Bladder microvascular endothelial cell (primary cell): ENCODE data around the gene GLI1. TPM values are rescaled to one million over a fixed set of nuclear protein-coding genes. Genes with fewer than 3 reads are reported as not detected.

Source experiments
- total RNA-seq: library from RNA; depleted of rRNA; stranded (reverse); fragments of >200 nt; gene quantifications from 2 replicates; pipeline ENCODE4 v1.2.3, GENCODE V29; 2014

The GLI1 gene
- total RNA-seq, result not detected in 2 replicates

GRCh38 chr12:57459750-57460467, at the start of gene GLI1:
Gene GLI1 (plus strand): TSS chr12:57459785. CDS start chr12:57463692, 3,907 bp downstream.

DNA sequence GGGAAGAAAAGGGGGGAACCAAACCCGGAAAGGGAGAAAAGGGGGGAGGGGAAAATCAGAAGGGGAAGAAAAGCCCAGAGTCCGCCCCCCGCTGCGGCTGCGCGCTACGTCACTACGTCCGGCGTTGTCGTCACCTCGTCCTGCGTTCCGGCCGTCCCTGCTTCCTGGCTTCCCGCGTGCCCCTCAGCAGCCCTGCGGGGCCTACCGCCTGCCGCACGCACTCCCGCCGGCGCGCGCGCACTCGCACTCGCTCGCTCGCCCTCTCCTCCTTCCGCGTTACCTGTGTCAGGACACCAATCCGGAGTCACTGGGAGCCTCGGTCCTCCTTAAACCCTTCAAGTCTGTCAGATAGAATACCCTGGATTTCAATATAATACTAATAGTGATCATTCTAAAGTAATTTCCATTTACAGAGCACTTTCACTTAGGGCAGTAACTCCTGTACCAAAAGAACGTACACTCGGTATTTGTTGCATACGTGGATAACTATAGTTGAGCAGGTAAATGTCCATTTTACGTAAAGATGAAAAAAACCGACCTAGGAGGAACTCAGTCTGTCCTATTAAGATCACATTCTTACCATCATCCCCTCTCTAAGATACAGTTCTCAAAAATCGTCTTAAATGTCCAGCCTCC, 28.5 kb upstream of the GLI1 start, which contains the start of gene R3HDM2:
Gene R3HDM2, minus strand, starts transcription at position 113 of the 636 bp plus-strand sequence. CDS start 120,615 bp downstream, outside the sequence.

GRCh38 chr12:57434517-57435223, 24.9 kb upstream of the GLI1 start, which contains the start of gene INHBC:
Gene INHBC (plus strand): TSS chr12:57434784. CDS start chr12:57434887, 103 bp downstream.

DNA sequence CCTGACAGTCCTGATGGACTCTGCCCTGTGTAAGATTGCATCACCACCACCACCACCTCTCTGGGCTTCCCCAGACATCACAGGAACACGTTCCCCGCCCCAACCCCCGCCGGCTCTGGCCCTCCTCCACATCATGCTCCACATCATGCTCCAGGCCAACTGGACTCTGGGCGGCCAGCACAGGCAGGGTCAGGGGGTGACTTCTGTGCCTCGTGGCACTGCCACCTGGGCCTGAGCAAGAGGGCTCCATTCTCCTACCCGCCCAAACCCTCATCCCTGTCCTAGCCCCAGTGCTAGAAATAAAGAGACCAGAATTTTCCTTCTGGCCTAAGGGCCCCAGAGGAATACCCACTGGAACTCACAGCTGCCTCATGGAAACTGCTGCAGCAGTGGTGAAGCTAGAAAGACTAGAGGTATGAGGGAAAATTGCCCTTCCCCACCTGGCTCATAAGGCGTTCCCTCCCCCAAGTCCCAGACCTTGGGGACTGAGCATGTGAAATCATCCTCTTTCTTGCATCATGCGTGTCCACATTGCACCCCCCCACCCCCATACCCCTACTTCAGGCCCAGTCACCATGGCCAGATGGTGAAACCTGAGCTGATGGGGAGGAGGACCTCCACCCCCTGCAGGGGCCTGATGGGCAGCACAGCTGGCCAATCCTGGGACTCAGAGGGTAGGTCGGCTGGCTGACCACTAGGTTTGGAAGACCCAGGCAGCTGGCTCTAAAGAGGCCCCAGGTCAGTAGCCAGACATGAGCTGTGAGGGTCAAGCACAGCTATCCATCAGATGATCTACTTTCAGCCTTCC, 4.8 kb upstream of the GLI1 start, which contains the start of gene INHBE:
Gene INHBE, plus strand, starts transcription at position 742 of the 808 bp plus-strand sequence. CDS start 230 bp downstream, outside the sequence.

DNA sequence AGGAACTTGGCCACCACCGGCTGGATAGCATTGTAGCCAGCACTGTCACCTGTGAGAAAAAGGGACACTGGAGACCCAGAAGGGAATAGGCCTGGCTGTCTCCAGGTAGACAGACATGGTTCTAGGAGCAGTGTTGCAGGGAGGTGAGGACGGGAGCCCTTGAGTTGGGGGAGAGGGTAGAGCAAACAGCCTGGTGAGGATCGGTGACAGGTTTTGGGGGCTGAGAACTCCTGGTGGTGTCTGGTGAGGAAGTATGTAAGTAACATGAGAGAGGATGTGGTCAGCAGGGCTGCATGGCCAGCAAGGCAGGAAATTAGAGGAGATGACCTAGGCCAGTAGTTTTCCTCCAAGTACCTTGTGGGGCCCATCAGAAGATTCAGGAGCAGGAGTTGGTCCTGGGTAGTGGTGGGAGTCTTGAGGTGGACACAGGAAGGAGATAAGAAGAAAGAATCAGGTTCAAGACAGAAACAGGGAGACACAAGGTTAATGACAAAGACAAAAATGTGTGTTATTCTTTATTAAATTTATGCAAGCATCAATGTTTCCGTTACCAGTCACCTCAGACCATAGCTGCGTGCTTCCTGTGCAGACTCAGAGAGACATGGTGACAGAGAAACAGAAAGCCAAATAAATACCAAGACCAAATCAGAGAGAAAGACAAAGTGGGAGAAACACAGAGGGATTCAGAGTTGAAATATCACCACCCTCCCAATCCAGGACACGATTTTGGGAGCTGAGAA, 20.0 kb downstream of the GLI1 start, which contains the start of gene ARHGAP9:
Gene ARHGAP9, minus strand, starts transcription at position 491 of the 740 bp plus-strand sequence. Its CDS starts 460 bp downstream, at position 31.

DNA sequence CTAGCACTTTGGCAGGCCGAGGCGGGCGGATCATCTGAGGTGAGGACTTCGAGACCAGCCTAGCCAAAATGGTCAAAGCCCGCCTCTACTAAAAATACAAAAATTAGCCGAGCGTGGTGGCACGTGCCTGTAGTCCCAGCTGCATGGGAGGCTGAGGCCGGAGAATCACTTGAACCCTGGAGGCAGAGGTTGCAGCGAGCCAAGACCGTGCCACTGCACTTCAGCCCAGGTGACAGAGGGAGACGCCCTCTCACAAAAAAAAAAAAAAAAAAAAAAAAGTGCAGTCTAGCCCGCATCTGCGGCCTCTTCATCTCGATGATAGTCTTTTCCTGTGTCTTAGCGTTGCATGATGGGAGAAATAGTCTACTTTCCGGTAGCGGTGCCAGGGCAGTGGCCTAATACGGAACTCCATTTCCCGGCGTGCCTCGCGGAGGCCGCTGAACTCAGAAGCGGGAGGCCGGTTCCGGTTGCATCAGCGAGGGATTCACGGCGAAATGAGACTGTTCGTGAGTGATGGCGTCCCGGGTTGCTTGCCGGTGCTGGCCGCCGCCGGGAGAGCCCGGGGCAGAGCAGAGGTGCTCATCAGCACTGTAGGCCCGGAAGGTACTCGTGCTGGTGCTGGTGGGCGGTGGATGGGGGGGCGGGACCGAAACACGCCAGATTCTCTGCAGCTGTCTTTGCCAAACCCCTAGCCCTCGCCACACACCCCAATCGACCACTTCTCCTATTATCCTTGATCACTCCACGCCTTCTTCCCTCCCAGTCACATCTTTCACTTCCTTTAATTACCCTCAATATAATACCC, 28.2 kb downstream of the GLI1 start, which contains the start of gene MARS1:
Gene MARS1, plus strand, starts transcription at position 472 of the 805 bp plus-strand sequence. Its CDS starts 23 bp downstream, at position 495.

GRCh38 chr12:57520053-57520818, 60.7 kb downstream of the GLI1 start, which contains the start of gene DDIT3:
Gene DDIT3 (minus strand): TSS chr12:57520514. CDS start chr12:57517406, 3,108 bp downstream.

Other genes starting within 250 kb of the GLI1 start
- gene NXPH4, start 243.0 kb upstream of the GLI1 start, total RNA-seq, result under 0.01 TPM in 1 of 2 replicates, not detected in the other
- gene SHMT2, start 230.1 kb upstream of the GLI1 start, total RNA-seq, result 119 and 184 TPM in 2 replicates
- 0.16 TPM in 1 of 2 replicates, not detected in the other for gene STAC3, start 208.6 kb upstream of the GLI1 start, total RNA-seq
- 4.0 and 11.0 TPM in 2 replicates for gene R3HDM2, start 28.7 kb upstream of the GLI1 start, total RNA-seq
- gene INHBC, start 25.0 kb upstream of the GLI1 start, total RNA-seq, result not detected in 2 replicates
- gene INHBE, start 4.5 kb upstream of the GLI1 start, total RNA-seq, result under 0.01 TPM in 1 of 2 replicates, not detected in the other
- gene ARHGAP9, start 20.1 kb downstream of the GLI1 start, total RNA-seq, result under 0.01 TPM in 1 of 2 replicates, not detected in the other
- 73.0 and 136 TPM in 2 replicates for gene MARS1, start 28.3 kb downstream of the GLI1 start, total RNA-seq
- gene DDIT3, start 60.7 kb downstream of the GLI1 start, total RNA-seq, result 8.1 and 12.8 TPM in 2 replicates
- gene MBD6, start 63.0 kb downstream of the GLI1 start, total RNA-seq, result 9.9 and 20.2 TPM in 2 replicates
- 80.9 and 114 TPM in 2 replicates for gene DCTN2, start 87.4 kb downstream of the GLI1 start, total RNA-seq
- 0.06 TPM in 1 of 2 replicates, not detected in the other for gene KIF5A, start 90.3 kb downstream of the GLI1 start, total RNA-seq
- 3.4 and 14.0 TPM in 2 replicates for gene PIP4K2C, start 131.4 kb downstream of the GLI1 start, total RNA-seq
- 0.32 and 7.2 TPM in 2 replicates for gene DTX3, start 145.0 kb downstream of the GLI1 start, total RNA-seq
- gene ARHGEF25, start 151.7 kb downstream of the GLI1 start, total RNA-seq, result under 0.01 and 2.5 TPM in 2 replicates
- under 0.01 and 0.06 TPM in 2 replicates for gene B4GALNT1, start 173.4 kb downstream of the GLI1 start, total RNA-seq
- gene OS9, start 234.3 kb downstream of the GLI1 start, total RNA-seq, result 189 and 325 TPM in 2 replicates